Measurements from ENCODE around the gene PRR5.

PRR5 gene

DNA sequence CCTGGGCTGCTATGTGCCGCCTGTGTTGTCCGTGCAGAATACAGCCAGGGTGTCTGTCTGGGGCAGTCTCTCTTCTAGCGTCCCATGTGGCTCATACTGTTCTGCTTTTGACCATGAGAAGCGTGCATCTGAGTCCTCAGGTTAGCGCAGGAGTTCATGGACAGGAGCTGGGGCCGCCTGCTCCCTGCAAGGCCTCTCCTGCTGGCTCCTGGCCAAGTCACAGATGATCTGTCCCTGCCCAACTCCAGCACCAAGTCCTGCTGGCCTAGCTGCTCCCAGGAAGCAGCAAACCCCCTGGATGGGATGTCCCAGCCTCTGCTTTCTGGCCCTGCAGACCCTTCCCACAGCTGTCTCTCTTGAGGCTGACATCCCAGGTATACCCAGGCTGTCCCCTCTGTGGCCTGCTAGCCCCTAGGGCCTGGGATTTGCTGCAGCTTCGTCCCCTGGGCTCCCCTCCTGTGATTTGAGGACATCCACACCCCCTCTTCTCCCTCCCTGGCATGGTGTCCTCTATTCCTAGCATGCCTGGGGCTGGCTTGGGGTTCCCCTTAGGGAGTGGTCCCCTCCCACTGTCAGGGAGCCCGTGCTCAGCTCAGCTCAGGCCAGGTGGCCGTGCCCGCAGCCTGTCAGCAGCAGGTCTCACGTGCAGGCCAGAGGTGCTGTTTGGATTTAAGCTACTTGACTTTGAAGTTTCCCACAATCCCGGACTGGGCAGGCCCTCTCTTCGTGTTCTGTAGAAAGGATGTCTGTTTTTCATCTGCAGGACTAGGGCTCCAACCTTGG, 17.8 kb downstream of the PRR5 start:
- DNase-seq = peak; percentile 43

DNA sequence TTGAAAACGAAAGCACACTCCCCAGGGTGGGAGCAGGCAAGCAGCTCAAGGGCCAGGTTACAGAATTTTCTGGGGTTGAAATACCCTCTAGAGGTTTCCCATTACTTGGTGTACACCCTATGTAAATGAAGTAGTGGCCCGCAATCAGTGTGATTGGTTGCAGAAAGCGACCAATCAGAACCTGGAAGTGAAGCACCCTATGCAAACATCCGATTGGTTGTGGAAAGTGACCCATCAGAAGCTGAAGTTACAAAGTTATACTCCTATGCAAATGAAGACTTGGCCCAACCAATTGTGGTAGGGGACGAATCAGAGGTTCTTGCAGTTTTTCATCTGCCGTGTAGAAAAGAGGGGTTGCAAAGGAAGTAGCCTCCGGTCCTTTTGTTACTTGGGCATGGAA, 19.2 kb downstream of the PRR5 start:
- no peak for DNase-seq

DNA sequence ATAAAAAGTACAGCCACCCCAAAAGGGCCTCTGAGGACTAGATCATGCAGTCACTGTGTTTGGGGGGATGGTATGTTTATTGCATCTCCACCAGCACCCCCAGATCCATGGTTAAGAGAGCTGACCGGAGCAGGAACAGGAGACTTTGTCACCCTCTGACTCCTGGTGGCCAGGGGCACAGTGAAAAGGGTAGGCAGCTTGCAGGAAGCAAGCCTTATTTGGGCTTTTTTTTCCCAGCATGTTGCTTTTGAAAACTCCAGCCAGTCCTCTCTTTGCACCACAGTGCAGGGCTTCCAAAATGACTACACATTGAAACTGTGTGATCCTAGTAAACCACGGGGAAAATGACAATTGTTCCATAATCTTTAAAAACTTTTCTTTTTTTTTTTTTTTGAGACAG, 20.6 kb downstream of the PRR5 start:
- no peak for DNase-seq

DNA sequence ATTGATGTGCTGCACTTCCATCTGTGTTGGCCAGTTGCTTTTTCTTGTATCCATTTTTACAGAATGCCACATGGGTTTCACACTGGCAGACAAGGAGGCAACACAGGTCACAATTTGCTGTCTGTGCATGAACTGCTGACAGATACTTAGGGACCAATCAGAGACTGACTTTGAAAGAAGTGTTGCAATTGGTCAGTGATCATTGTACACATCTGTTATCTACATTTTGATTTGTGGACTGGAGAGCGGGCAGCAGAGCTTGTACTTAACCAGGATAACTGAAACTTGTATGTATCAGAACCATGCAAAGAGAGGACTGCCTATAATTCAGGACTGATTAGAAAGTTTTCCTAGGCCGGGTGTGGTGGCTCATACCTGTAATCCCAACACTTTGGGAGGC, 21.8 kb downstream of the PRR5 start:
- peak; percentile 11 for DNase-seq

DNA sequence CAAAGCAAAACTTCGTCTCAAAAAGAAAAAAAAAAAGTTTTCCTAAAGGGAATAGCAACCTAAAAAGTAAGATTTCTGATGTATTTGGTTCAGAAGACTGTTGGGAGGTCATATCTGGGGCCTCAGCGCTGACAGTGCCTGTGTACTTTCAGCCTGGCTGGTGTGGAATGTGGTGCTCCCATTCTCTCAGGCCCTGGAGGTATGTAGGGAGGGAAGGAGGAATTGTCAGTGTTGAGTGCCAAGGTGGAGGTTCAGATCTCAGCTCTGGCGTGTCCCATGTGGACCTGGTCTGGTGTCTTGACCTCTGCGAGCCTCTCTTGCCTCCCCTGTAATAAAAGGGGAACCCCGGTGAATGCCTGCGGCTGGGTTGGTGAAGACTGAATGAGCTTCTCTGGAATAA, 22.4 kb downstream of the PRR5 start:
- no peak for DNase-seq

DNA sequence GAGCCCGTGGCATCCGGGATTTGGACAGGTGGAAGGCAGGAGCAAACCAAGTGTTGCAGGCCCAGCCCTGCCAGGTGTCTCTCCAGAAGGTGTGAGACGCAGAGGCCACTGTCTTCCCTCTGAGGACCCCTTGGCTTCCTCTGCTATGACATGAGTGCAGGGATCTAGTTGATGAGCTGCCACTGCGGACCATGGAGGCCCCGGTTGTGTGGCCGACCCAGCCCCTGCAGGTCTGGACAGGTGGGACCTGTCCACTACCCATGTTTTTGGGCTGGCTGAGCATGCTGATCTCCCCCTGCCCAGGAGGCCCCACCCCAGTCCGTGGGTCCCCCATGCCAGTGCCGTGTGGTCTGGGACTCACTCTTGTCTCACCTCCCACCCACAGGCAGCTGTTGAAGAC, 22.9 kb downstream of the PRR5 start:
- peak; percentile 11 for DNase-seq

DNA sequence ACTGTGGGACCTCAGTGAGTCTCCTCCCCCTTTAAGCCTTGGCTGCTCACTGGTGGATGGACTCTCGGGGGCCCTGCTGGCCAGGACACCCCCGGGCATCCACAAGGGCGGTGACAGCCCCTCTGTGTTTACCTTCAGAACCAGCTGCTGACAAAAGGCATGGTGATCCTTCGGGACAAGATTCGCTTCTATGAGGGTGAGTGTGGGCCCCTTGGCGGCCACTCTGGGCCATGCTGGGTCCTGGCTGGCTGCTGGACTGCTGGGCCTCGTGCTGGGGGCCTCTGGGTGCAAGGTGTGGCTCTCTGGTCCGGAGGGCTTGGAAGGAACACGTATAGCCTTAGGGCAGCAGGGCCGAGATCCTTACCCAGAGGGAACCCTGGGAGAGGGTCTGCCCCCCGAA, 24.4 kb downstream of the PRR5 start:
- DNase-seq = no peak

DNA sequence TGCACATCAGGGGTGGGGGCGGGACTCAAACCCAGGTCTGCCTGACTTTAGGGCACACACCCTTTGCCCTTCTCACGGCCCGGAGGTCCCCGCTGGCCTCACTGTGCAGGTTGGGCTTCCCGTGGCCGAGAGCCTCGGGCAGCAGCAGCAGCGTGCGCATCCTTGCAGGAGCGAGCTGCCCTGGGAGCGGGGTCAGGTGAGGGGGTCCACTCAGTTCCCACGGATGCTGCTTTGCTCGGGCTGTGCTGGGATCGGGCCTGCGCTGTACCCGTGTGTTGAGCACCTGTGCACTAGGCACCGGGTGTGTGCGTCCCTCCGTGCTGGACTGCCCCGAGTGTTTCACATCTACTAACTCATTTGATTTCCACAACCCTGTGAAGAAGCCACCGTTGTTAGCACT, 25.1 kb downstream of the PRR5 start:
- DNase-seq = no peak

DNA sequence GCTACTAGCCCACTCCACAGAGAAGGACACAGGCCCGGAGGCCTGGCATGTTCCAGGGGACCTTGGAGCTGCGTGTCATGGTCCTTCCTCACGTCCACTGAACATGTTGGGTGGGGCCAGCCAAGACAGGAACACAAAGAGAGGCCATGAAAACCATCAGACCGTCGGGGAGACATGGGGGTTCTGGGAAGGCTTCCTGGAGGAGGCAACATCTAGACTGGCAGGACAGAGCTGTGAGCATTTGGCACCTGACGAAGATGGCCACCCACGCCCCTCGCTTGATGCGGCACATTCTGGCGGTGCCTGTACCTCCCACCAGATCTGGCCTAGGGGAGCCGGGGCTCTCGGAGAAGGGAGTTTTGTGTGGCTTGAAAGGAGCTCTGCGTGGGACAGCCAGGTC, 25.7 kb downstream of the PRR5 start:
- no peak for DNase-seq

DNA sequence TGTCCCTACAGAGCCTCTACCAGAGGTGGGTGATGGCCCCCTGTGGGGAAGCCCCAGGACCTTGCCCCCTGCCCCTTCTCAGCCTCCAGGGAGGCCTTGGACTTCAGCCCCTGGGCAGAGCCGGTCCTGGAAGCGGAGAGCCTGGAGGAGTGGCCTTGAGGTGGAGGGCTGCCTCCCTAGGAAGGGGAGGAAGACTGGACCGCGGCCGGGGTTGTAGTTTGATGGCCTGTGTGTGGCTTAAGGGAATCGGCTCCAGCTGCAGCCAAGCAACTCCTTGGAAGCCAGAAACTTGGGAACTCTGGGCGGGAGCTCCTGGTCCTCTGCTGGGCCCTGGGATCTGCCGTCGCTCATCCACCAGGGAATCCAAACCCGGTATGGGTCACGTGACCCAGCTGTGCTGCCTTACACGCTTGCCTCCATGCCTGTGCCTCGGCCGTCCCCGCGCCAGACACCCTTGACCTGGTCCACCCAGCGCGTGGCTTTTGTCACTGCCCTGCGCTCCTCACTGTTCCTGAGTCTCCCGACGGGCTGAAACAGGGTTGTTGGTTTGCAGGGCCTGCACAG, 26.8 kb downstream of the PRR5 start:
- no peak for DNase-seq

DNA sequence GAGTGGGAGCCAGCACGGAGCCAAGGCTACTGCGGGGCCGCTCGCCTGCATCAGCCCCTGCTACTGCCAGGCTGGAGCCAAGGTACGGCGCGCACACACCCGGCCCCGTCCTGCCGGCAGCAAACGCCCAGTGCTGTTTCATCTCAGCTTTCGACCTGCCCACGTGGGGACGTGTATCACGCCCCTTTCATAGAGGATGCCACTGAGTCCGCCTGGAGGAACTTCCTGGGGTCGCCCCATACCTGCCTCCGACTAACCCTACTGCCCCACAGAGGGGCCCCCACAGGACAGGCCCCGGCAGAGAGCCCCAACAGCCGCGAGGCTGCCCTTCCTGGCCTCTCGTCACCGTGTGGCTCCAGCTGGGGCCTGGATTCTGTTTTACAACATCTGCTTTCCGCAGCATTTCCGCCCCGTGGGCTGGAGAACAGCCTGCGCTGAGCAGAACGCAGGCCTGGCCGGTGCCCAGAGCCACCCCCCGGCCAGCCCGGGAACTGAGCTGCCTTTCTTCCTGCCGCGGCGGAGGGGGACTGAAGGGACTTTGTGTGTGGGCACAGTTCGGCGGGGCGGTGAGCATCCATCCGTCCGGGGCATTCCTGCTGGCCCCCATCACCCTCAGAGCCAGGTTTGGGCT, 27.5 kb downstream of the PRR5 start:
- no peak for DNase-seq

DNA sequence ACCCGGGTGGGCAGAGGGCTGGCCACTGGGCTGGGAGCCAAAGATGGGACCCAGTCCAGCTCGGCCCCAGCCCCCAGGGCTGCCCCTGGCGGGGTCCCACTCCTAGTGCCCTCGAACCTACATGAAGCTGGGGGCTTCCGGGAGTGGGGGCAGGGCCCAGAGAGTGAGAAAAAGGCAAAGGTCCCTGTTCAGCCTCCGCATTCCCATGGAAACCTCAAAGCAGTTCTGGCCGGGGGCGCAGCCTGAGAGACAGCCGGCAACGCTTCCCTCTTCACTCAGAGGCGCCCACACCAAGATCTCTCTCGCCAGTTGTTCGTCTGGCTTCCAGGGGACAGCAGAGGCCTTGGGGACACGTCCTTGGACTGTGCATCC, 28.0 kb downstream of the PRR5 start:
- no peak for DNase-seq

DNA sequence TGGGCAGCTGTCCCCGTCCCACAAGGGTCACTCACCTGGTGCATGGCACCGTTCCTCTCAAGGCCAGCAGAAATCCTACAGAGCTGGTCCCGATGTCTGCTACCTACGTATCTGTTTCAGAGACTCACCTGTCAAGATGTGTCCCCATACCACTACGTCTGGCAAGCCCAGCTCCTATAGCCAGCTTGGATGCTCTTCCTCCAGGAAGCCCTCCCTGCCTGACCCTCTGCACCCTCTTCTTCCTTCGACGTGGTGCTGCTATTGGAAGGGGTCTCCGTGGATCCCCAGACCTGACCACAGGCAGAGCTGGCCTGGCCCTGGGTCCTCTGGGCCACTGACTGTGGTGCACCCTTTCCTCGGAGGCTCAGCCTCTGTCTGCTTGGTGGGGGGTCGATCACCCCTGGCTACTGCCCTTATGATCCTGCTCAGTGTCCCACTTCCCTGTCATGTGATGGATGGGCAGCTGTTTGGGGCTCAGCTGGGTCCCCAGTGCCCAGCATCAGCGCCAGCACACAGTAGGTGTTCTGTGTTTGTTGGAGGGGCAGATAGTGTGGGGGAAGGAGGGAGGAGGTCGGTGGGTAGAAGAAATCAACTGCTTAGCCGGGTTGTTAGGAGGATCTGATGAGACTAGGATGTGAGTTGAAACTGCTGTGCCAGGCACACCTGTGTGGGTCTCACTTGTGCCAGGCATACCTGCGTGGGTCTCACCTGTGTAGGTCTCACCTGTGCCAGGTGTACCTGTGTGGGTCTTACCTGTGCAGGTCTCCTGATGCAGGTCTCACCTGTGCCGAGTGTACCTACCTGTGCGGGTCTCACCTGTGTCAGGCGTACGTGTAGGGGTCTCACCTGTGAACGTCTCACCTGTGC, 28.7 kb downstream of the PRR5 start:
- DNase-seq = no peak

DNA sequence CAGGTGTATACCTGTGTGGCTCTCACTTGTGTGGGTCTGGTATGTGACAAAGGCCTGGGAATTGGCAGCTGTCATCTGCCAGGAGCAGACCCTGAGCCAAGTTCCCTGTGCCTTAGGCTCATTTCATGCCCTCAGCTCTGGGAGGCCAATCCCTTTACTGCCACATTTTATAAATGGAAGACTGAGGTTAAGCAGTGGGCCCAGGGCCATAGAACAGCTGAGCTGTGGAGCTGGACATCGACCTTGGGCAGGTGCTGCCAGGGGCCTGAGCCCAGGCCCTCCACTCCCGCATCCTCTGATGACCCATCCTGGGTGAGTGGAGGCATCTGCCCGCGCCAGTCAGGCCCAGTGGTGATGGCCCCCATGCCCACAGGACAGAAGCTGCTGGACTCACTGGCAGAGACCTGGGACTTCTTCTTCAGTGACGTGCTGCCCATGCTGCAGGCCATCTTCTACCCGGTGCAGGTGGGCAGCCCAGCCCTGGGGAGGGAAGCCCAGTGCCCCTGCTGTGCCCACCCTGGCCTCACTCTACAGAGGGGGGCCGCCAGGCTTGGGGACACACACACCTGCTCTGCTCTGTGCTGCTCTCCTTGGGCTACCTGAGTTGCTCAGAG, 29.5 kb downstream of the PRR5 start:
- no peak for DNase-seq

DNA sequence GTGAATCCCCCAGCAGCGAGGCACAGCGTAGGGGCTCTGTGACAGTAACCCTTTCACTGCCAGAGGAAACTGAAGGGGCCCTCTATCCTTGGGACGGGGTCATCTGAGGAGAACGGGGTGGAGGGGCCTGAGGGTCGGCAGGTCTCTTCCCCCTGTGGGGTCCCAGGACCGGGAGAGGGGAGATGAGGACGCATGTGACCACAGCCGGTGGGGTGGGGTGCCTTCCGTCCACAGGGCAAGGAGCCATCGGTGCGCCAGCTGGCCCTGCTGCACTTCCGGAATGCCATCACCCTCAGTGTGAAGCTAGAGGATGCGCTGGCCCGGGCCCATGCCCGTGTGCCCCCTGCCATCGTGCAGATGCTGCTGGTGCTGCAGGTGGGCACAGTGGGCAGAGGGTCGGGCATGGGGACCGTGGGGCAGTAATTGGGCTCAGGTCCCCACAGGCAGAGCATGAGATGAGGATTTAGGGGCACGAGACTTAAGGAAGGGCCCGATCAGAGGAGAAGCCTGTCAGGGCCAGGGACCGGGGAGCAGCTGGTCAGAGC, 30.1 kb downstream of the PRR5 start:
- DNase-seq = no peak

DNA sequence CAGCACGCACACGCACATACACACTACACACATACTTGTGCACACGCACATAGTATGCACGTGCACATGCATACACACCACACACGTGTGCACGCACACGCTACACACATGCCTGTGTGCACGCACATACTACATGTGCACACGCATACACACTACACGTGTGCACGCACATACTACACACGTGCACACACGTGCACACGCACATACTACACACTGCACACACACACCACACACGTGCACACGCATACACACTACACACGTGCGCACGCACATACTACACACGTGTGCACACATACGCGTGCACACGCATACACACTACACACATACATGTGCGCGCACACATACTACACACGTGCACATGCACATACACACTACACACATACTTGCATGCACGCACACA, 30.7 kb downstream of the PRR5 start:
- DNase-seq = no peak

DNA sequence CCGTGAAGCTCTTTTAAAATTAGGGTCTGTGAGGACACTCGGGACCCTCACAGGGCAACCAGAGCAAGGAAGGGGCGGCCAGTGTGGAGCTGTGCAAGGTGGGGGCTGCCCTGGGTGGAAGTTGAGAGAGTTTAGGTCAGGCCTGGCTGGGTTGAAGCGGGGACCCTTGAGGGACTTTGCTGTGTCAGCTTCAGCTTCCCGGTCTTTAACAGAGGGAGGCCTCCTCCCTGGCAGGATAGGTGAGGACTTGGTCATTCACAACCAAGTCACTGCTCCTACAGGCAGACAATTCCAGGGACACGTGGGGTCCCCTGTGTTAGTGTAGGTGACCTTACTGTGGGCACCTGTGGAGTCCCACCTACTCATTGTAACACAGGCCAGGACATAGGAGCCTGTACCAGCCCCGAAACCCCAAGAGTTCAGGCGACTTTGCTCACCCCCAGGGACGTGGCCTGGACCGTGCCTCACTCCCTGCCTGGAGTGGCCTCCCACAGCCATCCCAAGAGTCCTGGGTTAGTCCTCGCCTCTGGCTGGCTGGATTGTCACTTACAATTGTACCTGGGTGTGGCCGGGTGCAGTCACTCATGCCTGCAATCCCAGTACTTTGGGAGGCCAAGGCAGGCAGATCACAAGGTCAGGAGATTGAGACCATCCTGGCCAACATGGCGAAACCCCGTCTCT, 31.6 kb downstream of the PRR5 start:
- DNase-seq = no peak

DNA sequence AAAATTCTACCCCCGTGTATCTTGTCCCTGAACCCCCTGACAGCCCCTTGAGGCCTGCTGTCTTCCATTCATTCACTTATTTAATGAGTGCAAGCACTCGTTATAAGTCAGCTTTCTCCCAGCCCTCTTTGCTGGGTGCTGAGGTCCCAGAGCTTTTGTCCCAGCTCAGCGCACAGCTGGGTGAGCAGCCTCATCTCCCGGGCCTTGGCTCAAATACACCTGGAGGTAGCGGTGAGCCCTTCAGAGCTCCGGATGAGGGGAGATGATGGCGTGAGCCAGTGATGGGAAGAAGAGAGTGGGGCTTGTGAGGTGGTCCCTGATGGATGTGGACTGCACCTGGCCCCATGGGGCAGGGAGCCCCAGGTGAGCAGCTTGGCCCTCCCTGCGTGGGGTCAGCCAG, 32.3 kb downstream of the PRR5 start:
- DNase-seq = peak; percentile 15

DNA sequence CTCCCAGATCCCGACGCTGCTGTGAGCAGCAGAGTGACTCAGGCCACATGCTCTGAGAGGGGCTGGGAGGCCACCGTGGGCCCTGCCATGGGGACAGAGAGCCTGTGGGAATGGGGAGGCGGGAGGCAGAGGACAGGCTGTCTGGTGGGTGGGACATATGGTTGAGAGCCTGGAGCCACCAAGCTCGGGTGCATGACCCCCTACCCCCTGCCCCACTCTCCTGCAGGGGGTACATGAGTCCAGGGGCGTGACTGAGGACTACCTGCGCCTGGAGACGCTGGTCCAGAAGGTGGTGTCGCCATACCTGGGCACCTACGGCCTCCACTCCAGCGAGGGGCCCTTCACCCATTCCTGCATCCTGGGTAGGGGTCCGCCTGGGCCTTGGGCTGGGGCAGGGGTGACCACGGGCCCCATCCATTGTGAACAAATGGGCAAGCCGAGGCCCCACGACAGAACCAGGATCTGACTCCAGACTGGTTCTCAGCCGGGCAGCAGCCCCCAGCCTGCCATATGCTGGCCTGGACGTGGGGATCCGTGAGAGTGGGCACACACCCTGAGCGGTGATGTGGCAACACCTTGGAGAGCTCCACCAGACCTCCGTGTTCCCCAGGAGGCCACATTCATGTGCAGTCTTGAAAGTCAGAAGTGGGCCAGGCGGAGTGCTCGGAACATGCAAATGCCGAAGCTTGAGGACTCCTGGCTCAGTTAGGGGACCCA, 33.0 kb downstream of the PRR5 start:
- DNase-seq = no peak

DNA sequence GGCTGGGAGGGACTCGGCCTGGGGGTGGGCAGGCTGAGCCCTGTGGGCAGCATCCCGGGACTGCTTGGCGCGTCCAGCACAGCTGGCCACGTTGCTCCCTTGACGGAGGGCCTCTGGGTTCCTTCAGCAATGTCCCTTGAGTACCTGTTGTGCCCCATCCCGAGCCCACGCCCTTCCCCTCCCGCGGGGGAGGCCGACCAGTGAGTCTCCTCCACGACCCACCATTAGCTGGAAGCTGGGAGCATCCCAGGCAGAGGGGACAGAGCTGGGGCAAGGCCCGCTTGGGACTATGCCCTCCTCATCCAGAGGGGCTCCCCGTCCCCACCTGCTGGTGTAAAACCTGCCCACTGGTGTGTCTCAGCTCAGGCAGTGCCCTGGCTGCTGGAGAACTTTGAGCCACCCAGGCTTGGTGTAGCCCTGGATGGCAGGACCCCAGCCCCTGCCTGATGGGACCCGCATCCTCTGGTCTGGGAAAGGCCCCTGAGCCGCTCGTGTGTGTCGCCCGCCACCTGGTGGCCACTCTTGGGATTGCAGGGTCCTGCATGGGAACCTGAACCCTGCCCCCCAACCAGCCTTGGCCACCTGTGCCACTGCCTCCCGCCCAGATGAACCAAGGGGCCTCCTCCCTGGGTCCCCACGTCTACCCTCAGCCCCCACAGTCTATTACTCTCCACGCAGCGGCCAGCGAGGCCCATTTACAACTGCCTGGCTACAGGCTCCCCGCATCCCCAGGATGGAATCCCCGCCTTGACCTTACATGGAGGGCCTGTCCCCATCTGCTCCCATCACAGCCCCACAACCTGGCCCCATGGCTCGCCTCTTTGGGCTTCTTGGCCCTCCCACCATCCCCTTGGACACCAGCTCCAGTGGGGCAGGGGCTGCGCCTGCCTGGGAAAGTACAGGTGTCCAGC, 33.8 kb downstream of the PRR5 start:
- peak; percentile 74 for DNase-seq
